ENCODE data around the gene SLC4A3.
"Not testable (repeated sequence)": the region's sequence is repeated elsewhere in the genome, so short reads cannot be mapped to it uniquely, and the experiment has no call there.

Gene SLC4A3

GRCh38 chr2:219672406-219672805, 45.0 kb downstream of the SLC4A3 start:
- no peak for DNase-seq (ENCODE audit: low read depth)
- Histone ChIP-seq H3K9me3 (ENCODE audit: control insufficient read depth, low read length) (no peaks in the 10 kb centered on the region), H3K4me1 (ENCODE audit: control insufficient read depth, insufficient read depth, low read length) (no peaks in the 10 kb centered on the region), H3K36me3 (ENCODE audit: control insufficient read depth, insufficient read depth, low read length, severe bottlenecking) (no peaks in the 10 kb centered on the region), H3K9ac (ENCODE audit: low read length) (no peak overlapping the region), H3K4me3 (ENCODE audit: low read length) (no peak overlapping the region), H3K27me3 (replicated peaks; ENCODE audit: control insufficient read depth, insufficient read depth, low read length) (peaks cover 5% of the 10 kb centered on the region)

- no peaks in the 10 kb centered on the region for H3K4me1 ChIP-seq (ENCODE audit: control insufficient read depth, insufficient read depth, low read length)
- DNase-seq (ENCODE audit: low read depth) = no peak
These were observed 47.8 kb downstream of the SLC4A3 start for GRCh38 chr2:219675221-219675620.

GRCh38 chr2:219676586-219676985, 49.2 kb downstream of the SLC4A3 start:
- Histone ChIP-seq H3K4me3 (ENCODE audit: low read length) (no peak overlapping the region), H3K27me3 (replicated peaks; ENCODE audit: control insufficient read depth, insufficient read depth, low read length) (no peaks in the 10 kb centered on the region), H3K4me1 (ENCODE audit: control insufficient read depth, insufficient read depth, low read length) (peaks cover 10% of the 10 kb centered on the region), H3K9me3 (ENCODE audit: control insufficient read depth, low read length) (no peaks in the 10 kb centered on the region), H3K36me3 (ENCODE audit: control insufficient read depth, insufficient read depth, low read length, severe bottlenecking) (no peaks in the 10 kb centered on the region), H3K9ac (ENCODE audit: low read length) (no peak overlapping the region)
- no peak for DNase-seq (ENCODE audit: low read depth)

More at GRCh38 chr2:219675221-219675620, 47.8 kb downstream of the SLC4A3 start:
- Histone ChIP-seq H3K36me3 (ENCODE audit: control insufficient read depth, insufficient read depth, low read length, severe bottlenecking) (no peaks in the 10 kb centered on the region), H3K27me3 (replicated peaks; ENCODE audit: control insufficient read depth, insufficient read depth, low read length) (peaks cover 5% of the 10 kb centered on the region), H3K9ac (ENCODE audit: low read length) (no peak overlapping the region), H3K9me3 (ENCODE audit: control insufficient read depth, low read length) (no peaks in the 10 kb centered on the region), H3K4me3 (ENCODE audit: low read length) (no peak overlapping the region)

- Histone ChIP-seq H3K9ac (ENCODE audit: low read length) (no peak overlapping the region), H3K4me3 (ENCODE audit: low read length) (no peak overlapping the region), H3K36me3 (ENCODE audit: control insufficient read depth, insufficient read depth, low read length, severe bottlenecking) (no peaks in the 10 kb centered on the region), H3K4me1 (ENCODE audit: control insufficient read depth, insufficient read depth, low read length) (peaks cover 22% of the 10 kb centered on the region), H3K9me3 (ENCODE audit: control insufficient read depth, low read length) (no peaks in the 10 kb centered on the region), H3K27me3 (replicated peaks; ENCODE audit: control insufficient read depth, insufficient read depth, low read length) (no peaks in the 10 kb centered on the region)
- no peak for DNase-seq (ENCODE audit: low read depth)
These were observed 51.6 kb downstream of the SLC4A3 start for GRCh38 chr2:219679041-219679440.

GRCh38 chr2:219679571-219679970, 52.1 kb downstream of the SLC4A3 start:
- H3K4me1 ChIP-seq (ENCODE audit: control insufficient read depth, insufficient read depth, low read length) = peaks cover 26% of the 10 kb centered on the region
- no peak overlapping the region for H3K9ac ChIP-seq (ENCODE audit: low read length)
- no peak for DNase-seq (ENCODE audit: low read depth)
- H3K4me3 ChIP-seq (ENCODE audit: low read length) = no peak overlapping the region
- H3K27me3 ChIP-seq (replicated peaks; ENCODE audit: control insufficient read depth, insufficient read depth, low read length) = no peaks in the 10 kb centered on the region
- H3K36me3 ChIP-seq (ENCODE audit: control insufficient read depth, insufficient read depth, low read length, severe bottlenecking) = no peaks in the 10 kb centered on the region
- no peaks in the 10 kb centered on the region for H3K9me3 ChIP-seq (ENCODE audit: control insufficient read depth, low read length)

- Histone ChIP-seq H3K9ac (ENCODE audit: low read length) (peak overlapping the region; percentile 54), H3K9me3 (ENCODE audit: control insufficient read depth, low read length) (no peaks in the 10 kb centered on the region)
- no peak for DNase-seq (ENCODE audit: low read depth)
These were observed 53.7 kb downstream of the SLC4A3 start for GRCh38 chr2:219680958-219681693.

GRCh38 chr2:219681694-219682300, 54.4 kb downstream of the SLC4A3 start:
- Histone ChIP-seq H3K9me3 (ENCODE audit: control insufficient read depth, low read length) (no peaks in the 10 kb centered on the region), H3K9ac (ENCODE audit: low read length) (peak overlapping the region; percentile 68), H3K4me1 (ENCODE audit: control insufficient read depth, insufficient read depth, low read length) (peaks cover 39% of the 10 kb centered on the region), H3K27me3 (replicated peaks; ENCODE audit: control insufficient read depth, insufficient read depth, low read length) (no peaks in the 10 kb centered on the region), H3K4me3 (ENCODE audit: low read length) (no peak overlapping the region), H3K36me3 (ENCODE audit: control insufficient read depth, insufficient read depth, low read length, severe bottlenecking) (no peaks in the 10 kb centered on the region)
- DNase-seq (ENCODE audit: low read depth) = peak; percentile 16

More at GRCh38 chr2:219680958-219681693, 53.7 kb downstream of the SLC4A3 start:
- Histone ChIP-seq H3K36me3 (ENCODE audit: control insufficient read depth, insufficient read depth, low read length, severe bottlenecking) (no peaks in the 10 kb centered on the region), H3K27me3 (replicated peaks; ENCODE audit: control insufficient read depth, insufficient read depth, low read length) (no peaks in the 10 kb centered on the region), H3K4me1 (ENCODE audit: control insufficient read depth, insufficient read depth, low read length) (peaks cover 35% of the 10 kb centered on the region), H3K4me3 (ENCODE audit: low read length) (no peak overlapping the region)

- H3K27me3 ChIP-seq (replicated peaks; ENCODE audit: control insufficient read depth, insufficient read depth, low read length); H3K4me3 ChIP-seq (ENCODE audit: low read length); DNase-seq (ENCODE audit: low read depth); H3K36me3 ChIP-seq (ENCODE audit: control insufficient read depth, insufficient read depth, low read length, severe bottlenecking); H3K9ac ChIP-seq (ENCODE audit: low read length); H3K9me3 ChIP-seq (ENCODE audit: control insufficient read depth, low read length): not testable (repeated sequence)
- peaks cover 43% of the 10 kb centered on the region for H3K4me1 ChIP-seq (ENCODE audit: control insufficient read depth, insufficient read depth, low read length)
These were observed 56.0 kb downstream of the SLC4A3 start for GRCh38 chr2:219683474-219683873.

GRCh38 chr2:219684721-219685689, 57.6 kb downstream of the SLC4A3 start:
- H3K36me3 ChIP-seq (ENCODE audit: control insufficient read depth, insufficient read depth, low read length, severe bottlenecking) = no peaks in the 10 kb centered on the region
- peak; percentile 56 for DNase-seq (ENCODE audit: low read depth)
- peak overlapping the region; percentile 82 for H3K4me3 ChIP-seq (ENCODE audit: low read length)
- H3K9me3 ChIP-seq (ENCODE audit: control insufficient read depth, low read length) = no peaks in the 10 kb centered on the region
- H3K4me1 ChIP-seq (ENCODE audit: control insufficient read depth, insufficient read depth, low read length) = peaks cover 52% of the 10 kb centered on the region
- H3K27me3 ChIP-seq (replicated peaks; ENCODE audit: control insufficient read depth, insufficient read depth, low read length) = no peaks in the 10 kb centered on the region
- peak overlapping the region; percentile 86 for H3K9ac ChIP-seq (ENCODE audit: low read length)

GRCh38 chr2:219687272-219687671, 59.8 kb downstream of the SLC4A3 start:
- no peak for DNase-seq (ENCODE audit: low read depth)
- Histone ChIP-seq H3K4me3 (ENCODE audit: low read length) (no peak overlapping the region), H3K9ac (ENCODE audit: low read length) (peak overlapping the region; percentile 46), H3K27me3 (replicated peaks; ENCODE audit: control insufficient read depth, insufficient read depth, low read length) (no peaks in the 10 kb centered on the region), H3K36me3 (ENCODE audit: control insufficient read depth, insufficient read depth, low read length, severe bottlenecking) (no peaks in the 10 kb centered on the region), H3K4me1 (ENCODE audit: control insufficient read depth, insufficient read depth, low read length) (peaks cover 46% of the 10 kb centered on the region), H3K9me3 (ENCODE audit: control insufficient read depth, low read length) (no peaks in the 10 kb centered on the region)
